ENCODE results near the gene SMIM33. TPM values are rescaled to one million over a fixed set of nuclear protein-coding genes. Genes with fewer than 3 reads are reported as not detected.
"Not testable (repeated sequence)": the region's sequence is repeated elsewhere in the genome, so short reads cannot be mapped to it uniquely, and the experiment has no call there.

Gene SMIM33
- not detected for polyA plus RNA-seq (2013, experiment 1 of 4)
- not detected for polyA plus RNA-seq (2013, experiment 2 of 4)
- polyA plus RNA-seq (2013, experiment 3 of 4) = not detected
- not detected for polyA plus RNA-seq (2013, experiment 4 of 4)

DNA sequence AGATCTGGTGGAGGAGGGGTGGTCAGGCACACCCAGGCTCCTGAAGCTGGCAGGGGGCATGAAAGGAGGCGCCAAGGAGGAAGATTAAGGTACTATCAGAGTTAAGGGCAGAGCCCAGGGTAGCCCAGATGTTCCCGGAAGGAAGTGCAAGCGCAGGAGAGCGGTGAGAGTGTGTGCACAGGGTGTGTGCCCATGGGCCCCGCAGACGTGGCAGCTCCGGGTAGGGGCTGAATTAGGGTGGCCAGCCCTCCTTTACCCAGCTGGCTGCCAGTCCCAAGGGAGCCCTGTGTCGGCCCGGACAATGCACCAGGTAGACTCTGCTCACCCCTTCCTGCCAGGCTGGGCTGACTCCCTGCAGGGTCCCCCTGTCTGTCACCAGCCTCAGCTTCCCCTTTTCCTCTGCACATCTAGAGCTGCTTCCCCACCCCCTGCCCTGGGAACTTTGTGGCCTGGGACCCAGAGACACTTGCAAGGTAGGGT lies at the start of gene SMIM33:
Gene SMIM33, plus strand, starts transcription at position 184 of the 480 bp plus-strand sequence. Its CDS starts 118 bp downstream, at position 302.
- no peaks in the 10 kb centered on the region for H3K27me3 ChIP-seq (ENCODE audit: control insufficient read depth, insufficient read depth, low read length, poor library complexity, severe bottlenecking)
- no peaks in the 10 kb centered on the region for H3K36me3 ChIP-seq (ENCODE audit: control insufficient read depth, insufficient read depth, low read length)
- H3K4me3 ChIP-seq (ENCODE audit: insufficient read depth, low read depth, low read length) = no peak within 1 kb of the TSS
- 88 to 90% methylated on average over 9 of the region's 9 CpGs for WGBS, 2 experiments
- H3K9me3 ChIP-seq (ENCODE audit: control insufficient read depth, low read length) = no peaks in the 10 kb centered on the region
- H3K27ac ChIP-seq (ENCODE audit: insufficient read depth, low read depth, low read length, poor library complexity, severe bottlenecking) = no peak within 1 kb of the TSS
- H3K4me1 ChIP-seq (ENCODE audit: control insufficient read depth, insufficient read depth, low read length) = peaks cover 38% of the 10 kb centered on the region

DNA sequence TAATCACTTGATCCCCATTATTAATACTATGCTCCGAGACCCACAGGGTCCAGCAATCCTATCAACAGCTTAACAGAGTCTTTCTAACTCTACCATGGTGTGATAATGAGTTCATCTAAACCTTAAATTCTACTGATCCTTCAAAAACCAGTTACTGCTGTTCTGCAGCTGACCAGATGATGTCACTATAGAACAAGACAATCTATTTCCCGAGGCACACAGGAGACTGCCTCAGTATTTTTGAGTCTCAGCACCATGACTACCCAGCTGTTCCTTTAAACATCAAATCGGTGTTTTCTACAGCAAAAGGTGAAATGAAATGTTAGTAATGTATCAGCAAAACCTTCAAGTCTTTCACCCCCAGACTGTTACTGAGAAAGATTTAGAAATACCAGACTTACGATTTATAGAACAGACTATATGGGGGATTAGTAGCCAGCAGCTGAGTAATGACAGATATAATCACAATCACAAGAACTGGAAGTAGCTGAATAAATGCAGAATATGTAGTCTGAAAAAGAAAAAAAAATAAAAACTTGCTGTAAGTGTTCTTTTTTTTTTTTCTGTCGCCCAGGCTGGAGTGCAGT lies 48.4 kb upstream of the SMIM33 start:
- no peak overlapping the region for H3K4me3 ChIP-seq (ENCODE audit: insufficient read depth, low read depth, low read length)
- peaks cover 16% of the 10 kb centered on the region for H3K36me3 ChIP-seq (ENCODE audit: control insufficient read depth, insufficient read depth, low read length)
- peaks cover 21% of the 10 kb centered on the region for H3K4me1 ChIP-seq (ENCODE audit: control insufficient read depth, insufficient read depth, low read length)
- H3K9me3 ChIP-seq (ENCODE audit: control insufficient read depth, low read length) = no peaks in the 10 kb centered on the region
- WGBS, 2 experiments = 32 to 63% methylated on average over 3 to 5 of the region's 5 CpGs
- H3K27me3 ChIP-seq (ENCODE audit: control insufficient read depth, insufficient read depth, low read length, poor library complexity, severe bottlenecking) = no peaks in the 10 kb centered on the region
- no peak overlapping the region for H3K27ac ChIP-seq (ENCODE audit: insufficient read depth, low read depth, low read length, poor library complexity, severe bottlenecking)

DNA sequence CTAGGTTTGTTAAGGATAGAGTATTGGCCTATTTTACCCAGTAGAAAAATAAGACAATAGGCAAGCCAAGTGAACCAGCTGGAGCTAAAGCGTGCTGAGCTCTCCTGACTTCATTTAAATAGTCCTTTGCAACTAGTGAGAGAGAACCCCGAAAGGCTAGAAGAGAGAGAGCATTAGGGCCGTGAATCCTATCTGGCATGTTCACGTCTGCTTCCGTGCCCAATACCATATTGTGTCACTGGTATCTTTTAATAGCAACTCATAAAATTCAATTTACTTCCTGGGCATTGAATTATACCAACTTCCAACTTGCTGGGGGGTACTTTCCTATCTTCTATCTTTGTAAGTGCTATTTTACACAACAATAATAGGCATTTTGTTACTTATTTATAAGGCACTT lies 45.3 kb upstream of the SMIM33 start:
- 88 to 89% methylated on average over 5 of the region's 5 CpGs for WGBS, 2 experiments
- Histone ChIP-seq H3K9me3 (ENCODE audit: control insufficient read depth, low read length) (no peaks in the 10 kb centered on the region), H3K4me1 (ENCODE audit: control insufficient read depth, insufficient read depth, low read length) (no peaks in the 10 kb centered on the region), H3K36me3 (ENCODE audit: control insufficient read depth, insufficient read depth, low read length) (peaks cover 18% of the 10 kb centered on the region), H3K27me3 (ENCODE audit: control insufficient read depth, insufficient read depth, low read length, poor library complexity, severe bottlenecking) (no peaks in the 10 kb centered on the region), H3K27ac (ENCODE audit: insufficient read depth, low read depth, low read length, poor library complexity, severe bottlenecking) (no peak overlapping the region), H3K4me3 (ENCODE audit: insufficient read depth, low read depth, low read length) (no peak overlapping the region)

DNA sequence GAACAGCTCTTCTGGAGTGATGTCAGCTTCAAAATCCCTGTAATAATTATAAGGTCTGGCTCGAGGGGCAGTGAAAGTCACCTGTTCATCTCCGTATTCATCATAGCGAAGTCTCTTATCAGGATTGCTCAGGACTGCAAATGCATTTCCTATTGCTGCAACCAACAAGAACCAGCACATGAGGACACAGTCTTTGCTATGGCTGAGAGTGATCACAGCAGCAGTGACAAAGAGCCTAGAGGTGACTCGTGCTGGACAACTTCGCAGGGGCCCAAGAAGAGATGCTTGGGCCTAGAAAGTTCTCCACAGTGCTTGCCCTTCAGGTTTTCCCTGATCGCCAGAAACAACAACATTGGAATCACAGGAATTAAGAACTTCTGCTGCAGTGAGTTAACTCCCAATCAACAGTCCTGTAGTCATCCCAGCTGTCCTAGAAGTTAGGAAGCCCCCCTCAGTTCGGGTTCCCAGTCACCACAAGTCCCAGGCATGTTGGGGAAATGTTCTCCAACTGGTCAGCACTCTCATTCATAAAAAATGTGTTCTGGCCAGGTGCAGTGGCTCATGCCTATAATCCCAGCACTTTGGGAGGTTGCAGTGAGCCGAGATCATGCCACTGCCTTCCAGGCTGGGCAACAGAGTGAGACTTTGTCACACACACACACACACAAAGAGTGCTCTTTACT lies 44.5 kb upstream of the SMIM33 start:
- Histone ChIP-seq H3K27ac (ENCODE audit: insufficient read depth, low read depth, low read length, poor library complexity, severe bottlenecking) (no peak overlapping the region), H3K36me3 (ENCODE audit: control insufficient read depth, insufficient read depth, low read length) (peaks cover 18% of the 10 kb centered on the region)
- 93 to 95% methylated on average over 8 of the region's 8 CpGs for WGBS, 2 experiments

DNA sequence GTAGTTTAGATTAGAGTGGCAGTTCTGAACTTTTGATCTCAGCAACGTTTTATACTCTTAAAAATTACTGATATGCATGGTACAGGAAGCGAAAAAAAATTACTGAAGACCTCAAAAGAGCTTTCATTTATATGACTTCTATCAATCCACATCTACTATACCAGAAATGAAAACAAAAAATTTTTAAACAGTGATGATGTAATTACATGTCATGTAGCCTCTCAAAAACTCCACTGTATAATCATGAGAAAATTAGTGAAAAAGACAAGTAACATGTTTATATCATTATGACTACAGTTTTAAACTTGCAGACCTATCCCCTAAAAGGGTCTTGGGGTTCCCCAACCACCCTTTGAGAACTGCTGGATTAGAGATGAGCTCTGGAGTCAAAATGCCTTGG lies 40.8 kb upstream of the SMIM33 start:
- H3K27me3 ChIP-seq (ENCODE audit: control insufficient read depth, insufficient read depth, low read length, poor library complexity, severe bottlenecking) = no peaks in the 10 kb centered on the region
- no peaks in the 10 kb centered on the region for H3K9me3 ChIP-seq (ENCODE audit: control insufficient read depth, low read length)
- H3K4me1 ChIP-seq (ENCODE audit: control insufficient read depth, insufficient read depth, low read length) = no peaks in the 10 kb centered on the region
- no peak overlapping the region for H3K4me3 ChIP-seq (ENCODE audit: insufficient read depth, low read depth, low read length)
- WGBS, 2 experiments = 79 to 97% methylated on average over 2 of the region's 2 CpGs
- H3K36me3 ChIP-seq (ENCODE audit: control insufficient read depth, insufficient read depth, low read length) = peaks cover 14% of the 10 kb centered on the region
- H3K27ac ChIP-seq (ENCODE audit: insufficient read depth, low read depth, low read length, poor library complexity, severe bottlenecking) = no peak overlapping the region

More for the DNA sequence above, 44.5 kb upstream of the SMIM33 start:
- Histone ChIP-seq H3K9me3 (ENCODE audit: control insufficient read depth, low read length) (no peaks in the 10 kb centered on the region), H3K4me3 (ENCODE audit: insufficient read depth, low read depth, low read length) (no peak overlapping the region), H3K27me3 (ENCODE audit: control insufficient read depth, insufficient read depth, low read length, poor library complexity, severe bottlenecking) (no peaks in the 10 kb centered on the region), H3K4me1 (ENCODE audit: control insufficient read depth, insufficient read depth, low read length) (no peaks in the 10 kb centered on the region)

DNA sequence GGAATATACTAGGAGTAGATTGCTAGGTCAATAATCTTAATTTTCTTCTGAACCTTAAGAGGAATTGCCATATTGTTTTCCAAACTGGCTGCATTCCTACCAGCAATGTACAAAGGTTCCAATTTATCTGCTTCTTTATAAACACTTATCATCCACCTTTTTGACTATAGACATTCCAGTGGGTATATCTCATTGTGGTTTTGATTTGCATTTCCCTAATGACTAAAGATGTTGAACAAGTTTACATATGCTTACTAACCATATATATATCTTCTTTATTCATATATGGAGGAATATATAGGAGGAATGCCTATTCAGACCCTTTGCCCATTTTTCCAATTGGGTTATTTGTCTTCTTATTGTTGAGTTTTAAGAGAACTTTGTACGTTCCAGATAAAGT lies 39.1 kb upstream of the SMIM33 start:
- Histone ChIP-seq H3K4me3 (ENCODE audit: insufficient read depth, low read depth, low read length) (no peak overlapping the region), H3K27me3 (ENCODE audit: control insufficient read depth, insufficient read depth, low read length, poor library complexity, severe bottlenecking) (no peaks in the 10 kb centered on the region), H3K36me3 (ENCODE audit: control insufficient read depth, insufficient read depth, low read length) (peaks cover 10% of the 10 kb centered on the region), H3K4me1 (ENCODE audit: control insufficient read depth, insufficient read depth, low read length) (no peaks in the 10 kb centered on the region), H3K9me3 (ENCODE audit: control insufficient read depth, low read length) (no peaks in the 10 kb centered on the region), H3K27ac (ENCODE audit: insufficient read depth, low read depth, low read length, poor library complexity, severe bottlenecking) (no peak overlapping the region)
- 60 to 90% methylated on average over 1 of the region's 1 CpG for WGBS, 2 experiments

DNA sequence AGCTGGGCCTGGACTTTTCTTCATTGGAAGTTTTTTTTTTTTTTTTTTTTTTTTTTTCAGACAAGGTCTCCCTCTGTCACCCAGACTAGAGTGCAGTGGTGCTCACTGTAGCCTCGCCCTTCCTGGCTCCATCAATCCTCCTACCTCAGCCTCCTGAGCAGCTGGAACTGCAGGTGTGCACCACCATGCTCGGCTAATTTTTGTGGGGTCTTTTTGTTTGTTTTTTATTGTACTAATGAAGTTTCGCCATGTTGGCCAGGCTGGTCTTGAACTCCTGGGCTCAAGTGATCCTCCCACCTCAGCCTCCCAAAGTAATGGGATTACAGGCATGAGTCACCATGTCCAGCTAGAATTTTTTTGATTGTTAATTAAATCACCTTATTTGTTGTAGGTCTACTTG lies 35.1 kb upstream of the SMIM33 start:
- H3K27me3 ChIP-seq (ENCODE audit: control insufficient read depth, insufficient read depth, low read length, poor library complexity, severe bottlenecking) = no peaks in the 10 kb centered on the region
- WGBS, 2 experiments = 84 to 100% methylated on average over 3 of the region's 3 CpGs

DNA sequence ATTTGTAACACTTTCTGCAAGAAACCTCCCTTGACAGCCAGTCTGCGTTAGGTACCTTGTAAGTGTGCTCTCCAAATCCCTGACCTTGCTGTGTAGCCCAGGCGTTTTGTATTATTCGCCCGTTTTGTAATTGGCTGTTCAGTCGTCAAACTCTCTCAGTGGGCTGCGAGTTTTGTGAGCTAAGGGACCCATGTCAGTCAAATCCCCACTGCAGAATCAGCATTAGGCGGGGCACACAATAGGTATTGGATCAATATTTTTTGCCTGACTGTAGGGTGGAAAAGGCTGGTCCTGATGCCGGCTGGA lies 32.1 kb upstream of the SMIM33 start:
- Histone ChIP-seq H3K4me3 (ENCODE audit: insufficient read depth, low read depth, low read length) (peak overlapping the region; percentile 79), H3K36me3 (ENCODE audit: control insufficient read depth, insufficient read depth, low read length) (peaks cover 3% of the 10 kb centered on the region), H3K27ac (ENCODE audit: insufficient read depth, low read depth, low read length, poor library complexity, severe bottlenecking) (no peak overlapping the region), H3K4me1 (ENCODE audit: control insufficient read depth, insufficient read depth, low read length) (no peaks in the 10 kb centered on the region), H3K9me3 (ENCODE audit: control insufficient read depth, low read length) (no peaks in the 10 kb centered on the region), H3K27me3 (ENCODE audit: control insufficient read depth, insufficient read depth, low read length, poor library complexity, severe bottlenecking) (no peaks in the 10 kb centered on the region)
- WGBS, 2 experiments = 43% methylated on average over 8 of the region's 8 CpGs

More for the DNA sequence above, 35.1 kb upstream of the SMIM33 start:
- no peak overlapping the region for H3K27ac ChIP-seq (ENCODE audit: insufficient read depth, low read depth, low read length, poor library complexity, severe bottlenecking)
- H3K9me3 ChIP-seq (ENCODE audit: control insufficient read depth, low read length) = no peaks in the 10 kb centered on the region
- no peak overlapping the region for H3K4me3 ChIP-seq (ENCODE audit: insufficient read depth, low read depth, low read length)
- H3K4me1 ChIP-seq (ENCODE audit: control insufficient read depth, insufficient read depth, low read length) = no peaks in the 10 kb centered on the region
- peaks cover 8% of the 10 kb centered on the region for H3K36me3 ChIP-seq (ENCODE audit: control insufficient read depth, insufficient read depth, low read length)

DNA sequence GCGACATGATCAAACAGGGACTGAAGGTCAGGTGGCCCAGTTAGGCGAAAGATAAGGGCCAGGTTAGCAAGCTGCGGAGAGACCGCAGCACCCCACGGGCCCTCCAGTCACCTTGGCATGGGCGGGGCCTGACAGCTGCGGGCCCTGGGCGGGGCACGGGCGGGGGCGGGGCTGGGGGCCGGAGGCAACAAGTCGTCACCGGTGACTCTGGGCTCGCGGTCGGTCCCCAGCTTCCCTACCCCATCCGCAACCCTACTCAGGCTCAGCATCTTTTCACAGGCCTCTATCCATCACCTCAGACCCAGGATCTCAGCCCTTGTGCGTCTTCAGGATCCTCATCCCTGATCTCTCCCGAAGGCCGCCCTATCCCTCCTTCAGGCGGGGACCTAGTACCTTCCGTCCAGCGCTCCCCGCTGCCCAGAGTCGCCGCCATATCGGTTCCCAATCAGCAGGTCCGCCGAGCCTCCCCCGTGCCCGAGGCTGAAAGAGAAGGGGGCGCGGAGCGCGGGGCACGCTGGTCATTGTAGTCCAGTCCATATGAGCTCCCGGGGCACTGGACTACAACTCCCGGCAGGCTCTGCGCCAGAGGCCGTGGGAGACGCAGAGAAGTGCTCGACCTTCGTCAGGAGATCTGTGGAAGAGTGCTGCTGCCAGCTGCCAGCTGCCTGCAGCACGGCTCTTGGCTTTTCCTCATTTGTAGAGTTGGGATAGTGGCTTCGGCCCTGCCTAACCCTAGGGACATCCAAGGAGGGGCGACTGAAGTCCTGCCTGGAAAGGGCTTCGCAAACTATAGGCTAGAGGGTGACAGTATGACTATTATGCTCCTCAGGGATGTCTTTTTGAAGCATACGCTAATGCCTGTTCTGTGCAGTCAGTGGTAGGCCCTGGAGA lies 31.5 kb upstream of the SMIM33 start, which contains the start of gene DNAJC18:
Gene DNAJC18, minus strand, starts transcription at position 513 of the 891 bp plus-strand sequence. Its CDS starts 80 bp downstream, at position 433.
- Histone ChIP-seq H3K4me3 (ENCODE audit: insufficient read depth, low read depth, low read length) (peak within 1 kb of the TSS; percentile 79), H3K36me3 (ENCODE audit: control insufficient read depth, insufficient read depth, low read length) (peaks cover 1% of the 10 kb centered on the region), H3K27ac (ENCODE audit: insufficient read depth, low read depth, low read length, poor library complexity, severe bottlenecking) (peak within 1 kb of the TSS; percentile 89), H3K4me1 (ENCODE audit: control insufficient read depth, insufficient read depth, low read length) (no peaks in the 10 kb centered on the region), H3K9me3 (ENCODE audit: control insufficient read depth, low read length) (no peaks in the 10 kb centered on the region), H3K27me3 (ENCODE audit: control insufficient read depth, insufficient read depth, low read length, poor library complexity, severe bottlenecking) (no peaks in the 10 kb centered on the region)
- WGBS, 2 experiments = 5% methylated on average over 49 of the region's 49 CpGs

DNA sequence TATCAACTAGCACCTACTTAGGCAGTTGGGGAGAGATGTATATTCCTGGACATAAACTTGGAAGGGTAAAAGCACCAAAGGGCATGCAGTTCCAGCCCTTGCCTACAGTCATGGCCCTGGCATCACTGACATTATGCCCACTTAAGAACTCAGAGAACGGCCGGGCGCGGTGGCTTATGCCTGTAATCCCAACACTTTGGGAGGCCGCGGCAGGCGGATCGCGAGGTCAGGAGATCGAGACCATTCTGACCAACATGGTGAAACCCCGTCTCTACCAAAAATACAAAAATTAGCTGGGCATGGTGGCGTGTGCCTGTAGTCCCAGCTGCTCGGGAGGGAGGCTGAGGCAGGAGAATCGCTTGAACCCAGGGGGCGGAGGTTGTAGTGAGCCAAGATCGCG lies 30.4 kb upstream of the SMIM33 start:
- H3K4me1 ChIP-seq (ENCODE audit: control insufficient read depth, insufficient read depth, low read length); H3K27ac ChIP-seq (ENCODE audit: insufficient read depth, low read depth, low read length, poor library complexity, severe bottlenecking); H3K36me3 ChIP-seq (ENCODE audit: control insufficient read depth, insufficient read depth, low read length); H3K27me3 ChIP-seq (ENCODE audit: control insufficient read depth, insufficient read depth, low read length, poor library complexity, severe bottlenecking); H3K9me3 ChIP-seq (ENCODE audit: control insufficient read depth, low read length); H3K4me3 ChIP-seq (ENCODE audit: insufficient read depth, low read depth, low read length): not testable (repeated sequence)
- 92 to 95% methylated on average over 17 of the region's 17 CpGs for WGBS, 2 experiments
